ENCODE data around the gene GALNT1.

Gene GALNT1

DNA sequence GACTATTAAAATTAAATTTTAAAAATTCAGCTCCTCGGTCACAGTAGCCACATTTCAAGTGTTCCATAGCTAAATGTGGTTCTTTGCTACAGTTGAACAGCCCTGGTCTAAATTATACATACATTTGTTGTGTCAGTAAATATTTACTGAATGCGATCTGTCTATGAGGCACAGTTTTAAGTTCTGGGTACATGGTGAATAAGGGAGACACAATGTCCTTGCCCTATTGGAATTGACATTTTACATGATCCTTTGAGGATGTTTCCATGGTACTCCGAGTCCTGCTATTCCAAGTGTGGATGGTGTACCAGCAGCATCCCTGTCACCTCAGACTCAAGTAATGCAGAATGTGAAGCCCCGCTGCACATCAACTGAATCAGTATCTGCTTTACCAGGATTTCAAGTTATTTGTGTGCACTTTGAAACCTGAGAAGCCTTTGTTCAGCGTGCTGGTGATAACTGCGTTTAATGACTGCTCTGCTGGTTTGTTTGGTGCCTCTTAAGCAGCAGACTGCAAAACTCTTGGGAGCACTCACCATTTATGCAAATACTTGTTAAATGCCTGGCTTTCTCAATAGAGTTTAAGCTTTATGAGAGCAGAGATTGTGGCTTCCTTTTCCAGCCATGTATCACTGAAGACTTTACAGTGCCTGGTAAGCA, 1.5 kb downstream of the GALNT1 start:
- no peak for FAIRE-seq

DNA sequence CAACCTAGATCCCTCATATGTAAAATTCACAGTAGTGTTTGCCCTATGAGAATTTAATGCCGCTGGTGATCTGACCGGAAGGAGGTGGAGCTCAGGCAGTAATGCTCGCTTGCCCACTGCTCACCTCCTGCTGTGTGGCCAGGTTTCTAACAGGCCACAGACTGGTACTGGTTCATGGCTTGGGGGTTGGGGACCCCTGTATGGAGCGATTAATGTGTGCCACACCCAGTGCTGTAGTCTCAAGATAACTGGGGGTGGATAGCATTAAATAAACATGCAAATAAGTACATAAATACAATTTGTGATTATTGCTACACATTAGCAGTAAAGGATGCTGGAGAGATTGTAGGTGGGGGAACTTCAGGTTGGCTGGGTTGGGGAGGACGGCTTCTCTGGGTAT, 3.2 kb downstream of the GALNT1 start:
- no peak for FAIRE-seq

- no peak for FAIRE-seq
Measured at GRCh38 chr18:35585608-35586007, 4.1 kb downstream of the GALNT1 start.

DNA sequence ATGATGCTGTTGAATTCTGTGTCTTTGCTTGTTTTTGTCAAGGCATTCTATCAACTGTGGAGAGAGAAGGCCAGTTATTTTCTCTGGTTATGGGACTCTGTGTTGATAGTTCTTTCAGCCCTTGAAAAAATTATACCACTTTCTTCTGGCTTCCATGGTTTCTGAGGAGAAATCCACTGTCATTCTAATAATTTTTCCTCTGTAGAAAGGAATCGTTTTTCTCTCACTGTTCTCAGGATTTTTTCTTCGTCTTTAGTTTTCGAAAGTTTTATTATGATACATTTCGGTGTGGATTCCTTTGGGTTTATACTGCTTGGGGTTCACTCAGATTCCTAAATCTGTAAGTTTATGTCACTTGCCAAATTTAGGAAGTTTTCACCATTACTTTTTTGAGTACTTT, 6.6 kb downstream of the GALNT1 start:
- no peak for FAIRE-seq

DNA sequence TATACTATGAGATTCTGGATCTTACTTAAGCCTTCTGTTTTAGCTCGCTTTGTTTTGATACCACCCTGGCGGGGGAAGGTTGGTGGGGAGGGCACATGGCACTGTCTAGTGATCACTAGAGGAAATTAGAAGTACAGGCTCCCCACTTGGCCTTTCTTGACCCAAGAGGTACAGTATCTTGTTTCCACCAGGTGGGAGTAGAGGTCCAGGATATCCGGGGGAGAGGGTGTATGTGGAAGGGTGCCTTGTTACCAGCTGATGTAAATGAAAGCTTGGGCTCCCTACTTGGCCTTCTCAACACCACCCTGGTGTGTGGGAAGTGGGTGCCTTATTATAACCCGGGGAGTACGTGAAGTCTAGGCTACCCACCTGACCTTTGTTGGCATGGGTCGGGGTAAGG, 7.5 kb downstream of the GALNT1 start:
- no peak for FAIRE-seq

DNA sequence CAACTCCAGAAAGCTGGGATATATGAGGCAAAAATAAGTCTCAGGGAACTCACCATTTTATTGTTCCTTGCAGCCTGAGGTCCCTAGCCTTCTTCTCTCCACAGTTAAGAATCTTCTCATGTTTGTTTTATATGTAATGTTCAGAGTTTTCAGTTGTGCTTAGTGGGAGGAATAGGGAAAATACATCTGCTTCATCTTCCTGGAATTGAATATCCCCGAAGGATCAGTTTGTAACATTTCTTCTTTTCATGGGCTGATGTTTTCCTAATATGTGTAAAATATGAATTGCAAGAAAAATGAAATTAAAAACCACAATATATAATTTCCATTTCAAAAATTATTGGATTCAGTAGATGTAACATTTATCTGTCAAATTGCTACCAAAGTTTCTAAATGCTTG, 8.0 kb downstream of the GALNT1 start:
- no peak for FAIRE-seq

GRCh38 chr18:35590935-35591334, 9.4 kb downstream of the GALNT1 start:
- no peak for FAIRE-seq

DNA sequence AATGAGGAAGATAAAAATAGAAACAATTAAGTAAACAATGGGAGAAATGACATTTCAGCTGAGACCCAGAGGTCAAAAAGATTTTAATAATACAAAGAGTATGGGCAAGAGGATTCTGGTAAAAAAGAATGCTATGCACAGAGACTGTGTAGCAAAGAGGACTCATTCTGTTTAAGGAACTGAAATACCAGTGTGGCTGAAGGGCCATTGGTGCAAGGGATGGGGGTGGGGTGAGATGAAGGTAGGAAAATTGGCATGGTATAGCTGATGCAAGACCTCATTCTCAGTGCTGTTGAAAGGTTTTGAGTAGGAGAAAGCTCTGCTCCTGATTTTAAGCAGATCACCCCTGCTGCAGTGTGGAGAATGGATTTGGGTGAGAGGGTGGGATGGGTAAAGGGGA, 10.8 kb downstream of the GALNT1 start:
- FAIRE-seq: no peak

DNA sequence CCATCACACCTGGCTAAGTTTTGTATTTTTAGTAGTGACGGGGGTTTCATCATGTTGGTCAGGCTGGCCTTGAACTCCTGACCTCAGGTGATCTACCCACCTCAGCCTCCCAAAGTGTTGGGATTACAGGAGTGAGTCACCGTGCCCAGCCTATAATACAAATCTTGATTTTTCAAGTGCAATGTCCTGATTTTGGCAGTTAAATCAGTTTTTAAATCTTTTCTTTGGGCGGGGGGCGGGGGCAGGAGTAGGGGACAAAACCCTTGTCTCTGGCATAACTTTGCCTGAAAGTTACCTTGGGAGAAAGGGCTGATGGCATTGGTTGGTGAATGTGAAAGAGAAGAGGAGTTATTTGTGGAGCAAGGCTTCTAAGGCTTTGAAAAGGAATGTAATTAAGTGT, 12.3 kb downstream of the GALNT1 start:
- no peak for FAIRE-seq

GRCh38 chr18:35597758-35598157, 16.2 kb downstream of the GALNT1 start:
- no peak for FAIRE-seq

DNA sequence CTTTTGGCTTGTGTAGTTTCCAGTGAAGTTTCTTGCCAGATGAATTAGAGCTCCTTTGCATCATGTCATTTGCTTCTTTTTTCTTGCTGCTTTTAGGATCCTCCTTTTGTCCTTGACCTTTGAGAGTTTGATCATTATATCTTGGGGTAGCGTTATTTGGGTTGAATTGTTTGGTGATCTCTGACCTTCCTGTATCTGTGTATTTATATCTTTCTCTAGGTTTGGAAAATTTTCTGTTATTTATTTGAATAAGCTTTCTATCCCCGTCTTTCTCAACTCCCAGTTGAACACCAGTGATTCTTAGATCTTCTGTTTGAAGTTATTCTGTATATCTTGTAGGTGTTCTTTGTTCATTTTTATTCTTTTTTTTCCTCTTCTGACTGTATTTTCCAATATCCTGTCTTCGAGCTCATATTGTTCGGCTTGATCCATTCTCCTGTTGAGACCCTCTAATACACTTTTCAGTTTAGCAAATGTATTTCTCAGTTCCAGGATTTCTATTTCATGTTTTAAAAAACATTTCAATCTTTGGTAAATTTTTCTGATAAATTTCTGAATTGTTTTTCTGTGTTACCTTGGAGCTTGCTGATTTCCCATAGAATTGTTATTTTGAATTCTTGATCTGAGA, 20.8 kb downstream of the GALNT1 start:
- no peak for FAIRE-seq

GRCh38 chr18:35603008-35603407, 21.5 kb downstream of the GALNT1 start:
- FAIRE-seq: no peak

- FAIRE-seq: no peak
Measured at GRCh38 chr18:35603528-35603927, 22.0 kb downstream of the GALNT1 start.

- no peak for FAIRE-seq
Measured at GRCh38 chr18:35604369-35604768, 22.8 kb downstream of the GALNT1 start.

- FAIRE-seq: no peak
Measured at GRCh38 chr18:35605686-35606417, 24.3 kb downstream of the GALNT1 start.

DNA sequence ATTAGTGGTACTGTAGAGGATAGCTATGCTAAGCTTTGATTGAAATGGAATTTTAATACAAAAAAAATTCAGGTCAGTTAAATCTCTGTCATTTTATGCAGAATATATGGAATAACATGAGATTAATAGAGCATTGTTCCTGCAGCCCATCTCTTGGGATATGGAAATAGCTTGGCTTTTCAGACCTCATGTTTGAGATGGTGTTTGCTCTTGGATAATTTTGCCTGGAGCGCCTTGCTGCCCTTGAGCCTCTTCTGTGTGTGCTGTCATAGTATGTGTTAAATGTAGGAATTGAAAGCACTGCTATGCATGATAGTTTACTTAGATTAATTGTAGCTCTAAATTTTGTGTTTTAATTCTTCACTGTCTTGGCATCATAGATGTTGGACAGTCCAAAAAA, 27.7 kb downstream of the GALNT1 start:
- FAIRE-seq: no peak

- no peak for FAIRE-seq
Measured at GRCh38 chr18:35610089-35610488, 28.5 kb downstream of the GALNT1 start.

DNA sequence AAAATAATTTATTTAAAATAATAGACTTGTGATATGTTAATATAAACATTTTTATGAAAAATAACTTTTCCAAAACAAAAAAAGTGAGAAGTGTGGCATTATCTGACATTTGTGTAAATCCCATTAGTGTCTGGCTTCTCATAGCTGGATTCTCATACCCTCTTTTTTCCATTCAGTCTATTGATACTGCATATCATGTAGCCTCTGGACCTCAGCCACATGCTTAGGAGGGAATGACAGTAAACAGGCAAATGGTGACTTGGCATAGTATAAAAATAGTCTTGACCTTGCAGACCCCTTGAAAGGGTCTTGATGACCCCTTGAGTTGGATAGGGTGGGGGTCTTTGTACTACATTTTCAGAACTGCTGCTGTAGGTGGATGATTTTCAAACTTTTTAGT, 29.2 kb downstream of the GALNT1 start:
- no peak for FAIRE-seq

DNA sequence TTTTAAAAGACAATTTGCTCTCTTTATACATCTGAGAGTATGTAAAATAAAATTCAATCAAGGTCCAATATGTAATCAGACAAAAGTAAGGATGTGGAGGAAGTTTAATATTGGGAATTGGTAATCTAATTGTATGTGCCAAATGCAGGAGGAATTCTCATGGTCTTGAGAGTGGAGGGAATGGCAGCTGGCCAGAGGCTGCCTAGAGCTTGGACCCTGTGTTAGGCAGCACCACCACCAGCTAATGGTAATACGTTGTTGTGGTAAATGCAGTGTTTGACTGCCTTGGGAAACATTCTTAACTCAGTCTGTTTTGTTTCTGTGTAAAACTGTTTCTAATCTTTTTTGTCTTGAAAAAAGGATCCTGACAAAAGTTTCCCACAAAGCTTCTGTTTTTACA, 30.0 kb downstream of the GALNT1 start:
- FAIRE-seq: no peak

- no peak for FAIRE-seq
Measured at GRCh38 chr18:35616074-35616473, 34.5 kb downstream of the GALNT1 start.

- FAIRE-seq: no peak
Measured at GRCh38 chr18:35616664-35617423, 35.3 kb downstream of the GALNT1 start.

- no peak for FAIRE-seq
Measured at GRCh38 chr18:35617865-35618264, 36.3 kb downstream of the GALNT1 start.

- no peak for FAIRE-seq
Measured at GRCh38 chr18:35618289-35618688, 36.7 kb downstream of the GALNT1 start.

DNA sequence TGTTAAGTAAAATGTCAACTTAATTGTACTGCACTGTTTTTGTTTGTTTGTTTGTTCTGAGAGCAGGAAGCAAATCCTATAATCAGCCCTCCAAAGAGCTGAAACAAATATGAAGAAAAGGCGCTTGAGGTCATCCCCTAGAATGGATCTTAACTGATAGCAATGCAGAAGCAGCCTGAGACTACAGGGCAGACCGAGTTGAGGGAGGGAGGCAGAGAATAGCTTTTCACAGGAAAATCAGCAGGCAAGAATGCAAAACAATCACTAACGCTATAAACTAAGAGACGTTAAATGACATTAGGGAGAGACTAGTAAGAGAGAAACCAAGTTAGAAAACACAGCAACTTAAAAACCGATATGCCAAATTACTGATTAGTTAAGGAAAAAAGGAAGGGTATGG, 37.2 kb downstream of the GALNT1 start:
- FAIRE-seq: no peak
